HG02885 (cell line): Measurements from ENCODE around the gene INSR.
"Not testable (repeated sequence)": the region's sequence is repeated elsewhere in the genome, so short reads cannot be mapped to it uniquely, and the experiment has no call there.

Source experiments
- ATAC-seq: cut with Tn5 transposase; IDR thresholded peaks from one replicate; pipeline ENCODE4 v1.9.1; 2021; ENCODE audit warnings: mild to moderate bottlenecking; ENCODE audit not compliant: unreplicated experiment, poor library complexity

The INSR gene

DNA sequence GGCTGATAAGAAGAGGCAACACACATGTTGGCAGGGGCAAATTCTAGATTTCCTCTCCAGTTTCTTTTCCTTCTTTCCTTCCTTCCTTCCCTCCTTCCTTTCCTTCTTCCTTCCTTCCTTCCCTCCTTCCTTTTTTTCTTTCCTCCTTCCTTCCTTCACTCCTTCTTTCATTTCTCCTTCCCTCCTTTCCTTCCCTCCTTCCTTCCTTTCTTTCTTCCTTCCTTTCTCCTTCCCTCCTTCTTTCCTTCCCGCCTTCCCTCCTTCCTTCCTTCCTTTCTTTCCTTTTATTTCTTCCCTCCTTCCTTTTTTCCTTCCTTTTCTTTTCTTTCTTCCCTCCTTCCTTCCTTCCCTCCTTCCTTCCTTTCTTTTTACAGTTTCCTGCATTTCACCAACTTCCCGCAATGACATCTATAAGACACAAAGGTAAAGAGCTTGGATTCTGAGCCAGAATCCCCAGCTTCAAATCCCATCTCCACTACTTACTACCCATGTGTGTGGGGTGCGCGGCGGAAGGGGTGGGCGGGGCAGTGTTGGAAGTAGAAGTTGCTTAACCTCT is 35.3 kb downstream of the INSR start:
- ATAC-seq, result no peak

DNA sequence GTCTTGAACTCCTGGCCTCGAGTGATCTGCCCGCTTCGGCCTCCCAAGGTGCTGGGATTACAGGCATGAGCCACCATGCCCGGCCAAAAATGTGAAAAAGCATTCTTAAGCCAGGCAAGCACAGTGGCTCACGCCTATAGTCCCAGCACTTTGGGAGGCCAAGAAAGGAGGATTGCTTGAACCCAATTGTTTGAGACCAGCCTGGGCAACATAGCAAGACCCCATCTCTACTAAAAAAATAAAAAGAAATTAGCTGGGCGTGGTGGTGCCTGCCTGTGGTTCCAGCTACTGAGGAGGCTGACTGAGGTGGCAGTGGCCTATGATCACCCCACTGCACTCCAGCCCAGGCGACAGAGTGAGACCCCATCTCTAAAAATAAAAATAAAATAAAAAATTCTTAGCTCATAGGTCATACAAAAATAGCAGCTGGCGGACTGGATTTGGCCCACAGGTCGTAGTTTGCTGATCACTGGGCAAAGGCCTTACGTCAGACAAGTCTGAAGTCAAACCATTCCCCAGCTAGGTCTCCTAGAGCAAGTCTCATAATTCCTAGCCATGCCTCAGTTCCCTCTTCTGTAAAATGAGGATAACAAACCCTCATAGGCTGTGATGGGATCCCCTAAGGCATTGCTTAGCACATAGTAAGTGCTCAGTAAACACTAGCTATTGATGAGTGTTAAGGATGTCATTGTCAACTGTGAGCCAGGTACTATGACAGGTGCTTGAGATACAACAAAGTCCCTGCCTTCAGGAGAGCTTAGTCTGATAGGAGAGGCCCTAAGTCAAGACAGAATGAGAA is 36.0 kb downstream of the INSR start:
- no peak for ATAC-seq

DNA sequence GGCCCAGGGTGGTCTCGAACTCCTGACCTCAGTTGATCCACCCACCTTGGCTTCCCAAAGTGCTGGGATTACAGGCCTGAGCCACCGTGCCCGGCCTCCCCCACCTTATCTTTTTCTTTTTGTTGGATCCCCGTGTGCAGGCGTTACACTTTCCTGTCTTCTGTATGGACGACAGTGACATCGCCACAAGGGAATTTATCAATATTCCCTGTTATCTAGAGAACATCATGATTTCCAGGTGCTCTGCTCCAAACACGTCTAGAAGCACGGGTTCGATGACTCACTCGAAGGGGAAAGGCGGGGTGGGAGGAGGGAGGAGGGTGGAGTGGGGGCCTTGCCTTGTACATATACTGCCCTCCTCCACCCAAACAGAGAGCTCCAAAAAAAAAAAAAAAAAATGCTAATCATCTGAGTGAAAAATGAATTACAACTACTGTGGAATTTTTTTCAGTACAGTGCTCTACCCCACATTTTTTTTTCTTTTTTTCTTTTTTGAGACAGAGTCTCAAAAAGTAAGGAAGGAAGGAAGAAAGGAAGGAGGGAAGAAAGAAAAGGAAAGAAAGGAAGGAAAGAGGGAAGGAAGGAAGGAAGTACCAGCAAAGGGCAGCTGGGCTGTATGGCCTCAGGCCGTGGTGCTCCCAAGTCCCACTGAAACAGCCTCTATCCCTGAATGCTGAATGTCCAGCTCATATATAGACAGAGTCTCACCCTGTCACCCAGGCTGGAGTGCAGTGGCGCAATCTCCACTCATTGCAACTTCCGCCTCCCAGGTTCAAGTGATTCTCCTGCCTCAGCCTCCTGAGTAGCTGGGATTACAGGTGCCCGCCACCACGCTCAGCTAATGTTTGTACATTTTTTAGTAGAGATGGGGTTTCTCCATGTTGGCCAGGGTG is 36.8 kb downstream of the INSR start:
- ATAC-seq, result no peak

- no peak for ATAC-seq
Measured at GRCh38 chr19:7255631-7256030, 38.6 kb downstream of the INSR start.

DNA sequence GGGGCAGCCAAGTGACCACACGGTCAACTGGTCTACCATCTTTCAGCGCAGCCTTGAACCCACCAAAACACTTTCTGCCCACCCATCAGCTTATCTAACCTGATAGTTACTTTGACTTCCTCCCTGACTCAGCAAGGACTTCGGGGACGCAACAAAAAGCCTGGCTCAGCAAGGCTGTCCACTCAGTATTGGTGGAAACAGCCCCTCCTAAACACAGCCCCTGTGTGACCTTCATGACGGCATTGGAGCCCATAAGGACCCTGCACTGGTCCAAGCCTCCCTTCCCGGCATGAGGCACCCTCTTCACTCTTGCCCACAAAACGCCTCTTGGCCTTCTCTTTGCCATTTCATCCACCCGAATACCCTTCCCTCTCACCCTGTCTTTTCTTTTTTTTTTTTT is 39.1 kb downstream of the INSR start:
- no peak for ATAC-seq

- ATAC-seq, result no peak
Measured at GRCh38 chr19:7254590-7254989, 39.6 kb downstream of the INSR start.

DNA sequence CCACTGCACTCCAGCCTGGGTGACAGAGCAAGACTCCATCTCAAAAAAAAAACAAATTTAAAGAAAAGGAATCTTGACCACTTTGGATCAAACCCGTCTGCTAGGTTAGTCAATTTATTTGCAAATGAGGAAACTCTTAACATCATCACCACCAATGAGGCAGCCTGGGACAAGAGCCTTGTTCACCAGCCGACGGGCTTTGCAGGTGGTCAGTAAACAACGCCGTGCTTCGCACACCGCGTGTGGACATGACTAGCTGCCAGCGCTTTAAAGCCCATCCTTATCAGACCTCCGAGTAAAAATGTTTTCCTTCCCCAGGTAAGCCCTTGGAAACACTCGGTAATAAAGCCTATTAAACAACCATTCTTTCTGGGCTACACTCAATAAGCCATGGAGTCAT is 41.9 kb downstream of the INSR start:
- no peak for ATAC-seq

DNA sequence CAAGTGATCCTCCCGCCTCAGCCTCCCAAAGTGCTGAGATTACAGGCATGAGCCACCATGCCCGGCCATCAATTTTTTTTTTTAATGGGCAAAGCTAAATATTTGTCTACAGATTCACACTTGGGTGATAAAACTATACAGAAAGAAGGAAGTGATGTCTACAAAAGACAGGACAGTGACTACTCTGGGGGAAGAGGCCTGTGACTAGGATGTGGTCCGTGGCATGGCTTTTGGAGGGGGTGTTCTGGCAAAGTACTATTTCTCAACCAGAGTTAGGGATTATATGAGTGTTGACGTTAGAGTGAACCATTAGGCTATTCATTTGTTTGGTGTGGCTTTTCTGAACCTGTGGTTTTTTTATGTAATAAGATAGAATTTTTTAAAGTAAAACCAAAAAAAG is 42.7 kb downstream of the INSR start:
- no peak for ATAC-seq

DNA sequence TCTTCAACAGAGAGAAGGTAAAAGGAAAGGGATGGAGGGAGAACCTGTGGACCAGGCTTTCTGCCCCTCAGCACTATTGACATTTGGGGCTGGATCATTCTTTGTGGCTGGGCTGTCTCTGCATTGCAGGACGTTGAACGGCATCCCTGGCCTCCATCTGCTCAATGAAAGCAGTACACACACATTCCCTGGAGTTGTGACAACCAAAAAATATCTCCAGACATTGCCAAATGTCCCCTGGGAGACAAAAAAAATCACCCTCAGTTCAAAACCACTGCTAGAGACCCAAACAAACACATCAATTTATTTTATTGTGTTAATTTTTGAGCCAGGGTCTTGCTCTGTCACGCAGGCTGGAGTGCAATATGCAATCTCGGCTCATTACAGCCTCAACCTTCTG is 43.3 kb downstream of the INSR start:
- no peak for ATAC-seq

DNA sequence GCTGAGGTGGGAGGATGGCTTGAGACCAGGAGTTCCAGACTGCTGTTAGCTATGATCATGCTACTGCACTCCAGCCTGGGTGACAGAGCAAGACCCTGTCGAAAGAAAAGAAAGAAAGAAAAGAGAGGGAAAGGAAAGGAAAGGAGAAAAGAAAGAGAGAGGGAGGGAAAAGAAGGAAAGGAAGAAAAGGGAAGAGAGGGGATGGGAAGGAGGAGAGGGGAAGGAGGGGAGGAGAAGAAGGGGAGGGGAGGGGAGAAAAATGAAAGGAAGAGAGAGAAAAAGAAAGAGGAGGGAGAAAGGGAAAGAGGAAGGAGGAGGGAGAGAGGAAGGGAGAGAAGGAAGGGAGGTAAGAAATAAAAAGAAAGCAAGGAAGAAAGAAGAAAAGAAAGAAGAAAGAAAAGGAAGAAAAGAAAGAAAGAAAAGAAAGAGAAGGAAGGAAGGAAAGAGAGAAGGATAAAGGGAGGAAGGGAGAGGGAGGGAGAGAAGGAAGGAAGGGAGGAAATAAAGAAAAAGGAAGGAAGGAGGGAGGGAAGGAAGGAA is 44.1 kb downstream of the INSR start:
- no peak for ATAC-seq

GRCh38 chr19:7247155-7247554 is 47.1 kb downstream of the INSR start:
- no peak for ATAC-seq

- ATAC-seq, result no peak
Measured at GRCh38 chr19:7246601-7247000, 47.6 kb downstream of the INSR start.

GRCh38 chr19:7242601-7243258 is 51.5 kb downstream of the INSR start:
- ATAC-seq, result peak; percentile 53

GRCh38 chr19:7238051-7238450 is 56.2 kb downstream of the INSR start:
- no peak for ATAC-seq

DNA sequence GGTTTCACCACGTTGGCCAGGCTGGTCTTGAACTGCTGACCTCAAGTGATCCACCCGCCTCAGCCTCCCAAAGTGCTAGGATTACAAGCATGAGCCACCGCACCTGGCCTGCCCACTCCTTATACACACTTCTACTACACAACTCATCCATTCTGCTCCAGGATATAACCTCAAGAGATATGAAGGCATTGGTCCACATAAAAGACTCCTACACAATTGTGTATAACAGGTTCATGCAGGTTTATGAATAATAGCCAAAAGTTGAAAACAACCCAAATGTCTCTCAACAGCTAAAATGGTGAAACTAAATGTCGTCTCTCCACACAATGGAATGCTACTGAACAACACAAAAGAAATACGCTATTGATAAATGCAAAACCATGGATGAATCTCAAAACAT is 58.1 kb downstream of the INSR start:
- ATAC-seq, result no peak

GRCh38 chr19:7230826-7231225 is 63.4 kb downstream of the INSR start:
- ATAC-seq, result no peak

DNA sequence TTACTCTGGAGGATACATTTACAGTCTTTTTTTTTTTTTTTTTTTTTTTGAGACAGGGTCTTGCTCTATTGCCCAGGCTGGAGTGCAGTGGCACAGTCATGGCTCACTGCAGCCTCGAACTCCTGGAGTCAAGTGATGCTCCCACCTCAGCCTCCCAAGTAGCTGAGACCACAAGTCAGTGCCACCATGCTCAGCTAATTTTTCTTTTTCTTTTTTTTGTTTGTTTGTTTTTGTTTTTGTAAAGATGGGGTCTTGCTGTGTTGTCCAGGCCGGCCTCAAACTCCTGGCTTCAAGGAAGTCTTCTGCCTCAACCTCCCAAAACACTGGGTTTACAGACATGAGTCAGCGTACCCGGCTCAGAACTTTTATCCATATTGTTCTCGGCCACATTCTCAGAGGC is 64.5 kb downstream of the INSR start:
- ATAC-seq, result no peak

DNA sequence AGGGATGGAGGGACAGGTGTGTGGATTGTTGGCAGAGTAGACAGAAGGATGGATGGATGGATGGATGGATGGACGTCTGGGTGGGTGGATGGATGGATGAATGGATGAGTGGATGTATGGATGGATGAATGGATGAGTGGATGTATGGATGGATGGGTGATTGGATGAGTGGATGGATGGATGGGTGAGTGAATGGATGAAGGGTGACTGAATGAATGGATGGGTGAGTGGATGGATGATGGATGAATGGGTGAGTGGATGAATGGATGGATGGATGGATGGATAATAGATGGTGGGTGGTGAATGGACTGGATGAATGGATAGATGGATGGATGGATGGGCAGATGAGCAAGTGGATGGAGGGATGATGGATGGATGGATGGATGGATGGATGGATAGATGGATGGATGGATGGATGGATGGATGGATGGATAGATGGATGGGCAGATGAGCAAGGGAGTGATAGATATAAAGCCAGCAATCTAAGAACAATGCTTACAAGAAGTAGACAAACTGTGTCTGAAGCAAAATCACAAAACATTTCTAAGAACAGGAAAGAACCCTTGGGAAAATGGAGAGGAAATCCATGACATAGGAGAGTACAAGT is 65.2 kb downstream of the INSR start:
- ATAC-seq, result no peak

- no peak for ATAC-seq
Measured at GRCh38 chr19:7227735-7228134, 66.5 kb downstream of the INSR start.

DNA sequence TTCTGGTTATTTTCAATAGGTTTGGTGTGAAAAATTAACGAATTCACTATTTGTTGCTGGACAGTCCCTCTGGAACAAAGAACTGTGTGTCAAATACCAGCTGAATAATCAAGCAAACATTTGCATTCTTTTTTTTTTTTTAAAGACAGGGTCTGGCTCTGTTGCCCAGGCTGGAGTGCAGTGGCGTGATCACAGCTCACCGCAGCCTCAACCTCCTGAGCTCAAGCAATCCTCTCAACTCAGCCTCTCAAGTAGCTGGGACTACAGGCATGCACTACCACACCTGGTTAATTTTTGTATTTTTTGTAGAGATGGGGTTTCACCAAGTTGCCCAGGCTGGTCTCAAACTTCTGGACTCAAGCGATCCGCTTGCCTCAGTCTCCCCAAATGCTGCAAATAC is 67.1 kb downstream of the INSR start:
- not testable (repeated sequence) for ATAC-seq
